IMR-90 (cell line): ENCODE measurements around the gene COG7. TPM values are rescaled to one million over a fixed set of nuclear protein-coding genes. Genes with fewer than 3 reads are reported as not detected.

Experiments
- ATAC-seq: fragments of 200-7000 bp; cut with Tn5 transposase; 2 replicates; pipeline ENCODE4 v1.9.1; 2020; ENCODE audit warnings: low read depth, mild to moderate bottlenecking, moderate library complexity
- BruUV-seq: library from RNA; stranded (reverse); fragments of 400-500 nt; replicated peaks from 2 replicates; lab custom pipeline; 2021; lab: Mats Ljungman, UMichigan
- CTCF ChIA-PET: fragments of 300-600 bp; formaldehyde crosslinking; extraction: SDS; loops from one replicate; lab custom pipeline; 2021; ENCODE audit warnings: antibody characterized with exemption; lab: Yijun Ruan, JAX
- POLR2A ChIA-PET: fragments of 300-600 bp; sonication (Branson Sonifier 250); formaldehyde crosslinking; loops from one replicate; lab custom pipeline; 2022; ENCODE audit warnings: antibody characterized with exemption; ENCODE audit not compliant: unreplicated experiment; lab: Charles Lee
- DNase-seq: peaks from one replicate; pipeline ENCODE4 v3.0.0; 2013
- H2AFZ ChIP-seq: replicated peaks from 2 replicates; pipeline ENCODE3; 2013; ENCODE audit warnings: low read length, mild to moderate bottlenecking; ENCODE audit not compliant: poor library complexity
- H2AK5ac ChIP-seq: 2 replicates; pipeline ENCODE4 v1.6.1; 2013; ENCODE audit warnings: low read depth, low read length, inconsistent platforms
- H2AK9ac ChIP-seq: replicated peaks from 2 replicates; pipeline ENCODE3; 2013; ENCODE audit warnings: mild to moderate bottlenecking, low read depth, low read length, moderate library complexity; ENCODE audit not compliant: poor library complexity
- H2BK120ac ChIP-seq: 2 replicates; pipeline ENCODE4 v1.6.1; 2013; ENCODE audit warnings: low read depth, low read length, inconsistent platforms
- H2BK15ac ChIP-seq: 3 replicates; pipeline ENCODE4 v1.6.1; 2013; ENCODE audit warnings: low read depth, low read length, inconsistent platforms
- H2BK20ac ChIP-seq: 2 replicates; pipeline ENCODE4 v1.6.1; 2013; ENCODE audit warnings: low read depth, mild to moderate bottlenecking, inconsistent platforms, low read length, moderate library complexity
- H2BK5ac ChIP-seq: 2 replicates; pipeline ENCODE4 v1.6.1; 2013; ENCODE audit warnings: mild to moderate bottlenecking, low read depth, low read length, inconsistent platforms; ENCODE audit not compliant: poor library complexity, severe bottlenecking
- H3K14ac ChIP-seq: replicated peaks from 2 replicates; pipeline ENCODE4 v1.6.1; 2013; ENCODE audit warnings: low read depth, low read length, inconsistent platforms
- H3K18ac ChIP-seq: 2 replicates; pipeline ENCODE4 v1.6.1; 2013; ENCODE audit warnings: low read depth, low read length, control low read depth
- H3K23ac ChIP-seq: 2 replicates; pipeline ENCODE4 v1.6.1; 2013; ENCODE audit warnings: low read depth, low read length, inconsistent platforms
- H3K27ac ChIP-seq: 2 replicates; pipeline ENCODE4 v1.5.1; 2013; ENCODE audit warnings: mild to moderate bottlenecking, control low read depth, low read length; ENCODE audit not compliant: insufficient read depth
- H3K27me3 ChIP-seq: 2 replicates; pipeline ENCODE4 v1.6.1; 2013; ENCODE audit warnings: low read length; ENCODE audit not compliant: control insufficient read depth, insufficient read depth
- H3K36me3 ChIP-seq: 2 replicates; pipeline ENCODE4 v1.6.1; 2013; ENCODE audit warnings: low read length, mixed read lengths; ENCODE audit not compliant: control insufficient read depth, insufficient read depth
- H3K4ac ChIP-seq: 2 replicates; pipeline ENCODE4 v1.6.1; 2013; ENCODE audit warnings: low read depth, low read length, inconsistent platforms
- H3K4me1 ChIP-seq: 2 replicates; pipeline ENCODE4 v1.6.1; 2013; ENCODE audit warnings: low read length, mixed read lengths; ENCODE audit not compliant: control insufficient read depth, insufficient read depth
- H3K4me2 ChIP-seq: 2 replicates; pipeline ENCODE4 v1.6.1; 2013; ENCODE audit warnings: low read depth, mild to moderate bottlenecking, control low read depth, low read length, moderate library complexity
- H3K4me3 ChIP-seq: 2 replicates; pipeline ENCODE4 v1.5.1; 2013; ENCODE audit warnings: low read depth, mild to moderate bottlenecking, control low read depth, low read length, moderate library complexity; ENCODE audit not compliant: insufficient read depth
- H3K56ac ChIP-seq: 2 replicates; pipeline ENCODE4 v1.6.1; 2013; ENCODE audit warnings: low read length, inconsistent platforms; ENCODE audit not compliant: insufficient read depth; ENCODE audit errors: extremely low read depth
- H3K79me1 ChIP-seq, 2 experiments: 2 replicates each; pipeline ENCODE4 v1.6.1; 2013; ENCODE audit warnings: low read length in 2 of 2, inconsistent platforms in 1 of 2, low read depth in 1 of 2
- H3K9ac ChIP-seq: 2 replicates; pipeline ENCODE4 v1.6.1; 2013; ENCODE audit warnings: low read depth, low read length, control low read depth
- H3K9me1 ChIP-seq: 2 replicates; pipeline ENCODE4 v1.6.1; 2013; ENCODE audit warnings: low read length, inconsistent platforms; ENCODE audit not compliant: insufficient read depth
- H3K9me3 ChIP-seq: 2 replicates; pipeline ENCODE4 v1.6.1; 2013; ENCODE audit warnings: low read length; ENCODE audit not compliant: control insufficient read depth, insufficient read depth
- H4K20me1 ChIP-seq: 2 replicates; pipeline ENCODE4 v1.6.1; 2013; ENCODE audit warnings: low read length, inconsistent platforms; ENCODE audit not compliant: insufficient read depth
- H4K5ac ChIP-seq: 2 replicates; pipeline ENCODE4 v1.6.1; 2013; ENCODE audit warnings: mild to moderate bottlenecking, low read depth, low read length, control low read depth
- H4K8ac ChIP-seq, 2 experiments: 2 replicates each; pipeline ENCODE4 v1.6.1; 2013; ENCODE audit warnings: low read depth in 2 of 2, low read length in 2 of 2, control low read depth in 1 of 2, inconsistent platforms in 1 of 2
- H4K91ac ChIP-seq: 2 replicates; pipeline ENCODE4 v1.6.1; 2013; ENCODE audit warnings: low read depth, low read length, inconsistent platforms; ENCODE audit not compliant: insufficient read depth
- BHLHE40 ChIP-seq: fragments of 150-350 bp; IDR thresholded peaks from 2 replicates; pipeline ENCODE4 v1.6.1; 2016; ENCODE audit warnings: mild to moderate bottlenecking, low read depth, low read length
- CTCF ChIP-seq: conservative IDR thresholded peaks from 2 replicates; pipeline ENCODE4 v1.5.1; 2012; ENCODE audit warnings: mild to moderate bottlenecking, low read depth, low read length, improper control_type of control experiment
- ELK1 ChIP-seq: fragments of 150-350 bp; IDR thresholded peaks from 2 replicates; pipeline ENCODE4 v1.6.1; 2016; ENCODE audit warnings: low read depth, mild to moderate bottlenecking, low read length, moderate library complexity, borderline replicate concordance
- FOS ChIP-seq: fragments of 150-350 bp; IDR thresholded peaks from 2 replicates; pipeline ENCODE4 v1.6.1; 2016; ENCODE audit warnings: low read depth, low read length
- MXI1 ChIP-seq: IDR thresholded peaks from 2 replicates; pipeline ENCODE4 v1.6.1; 2012; ENCODE audit warnings: low read depth, mild to moderate bottlenecking, low read length, moderate library complexity, borderline replicate concordance
- RCOR1 ChIP-seq: IDR thresholded peaks from 2 replicates; pipeline ENCODE4 v1.6.1; 2012; ENCODE audit warnings: mild to moderate bottlenecking, low read length, improper control_type of control experiment; ENCODE audit not compliant: insufficient replicate concordance
- RFX5 ChIP-seq: IDR thresholded peaks from 2 replicates; pipeline ENCODE4 v1.8.0; 2012; ENCODE audit warnings: low read depth, mild to moderate bottlenecking, low read length, moderate library complexity
- SMC3 ChIP-seq: fragments of 150-350 bp; IDR thresholded peaks from 2 replicates; pipeline ENCODE4 v1.6.1; 2016; ENCODE audit warnings: low read depth, mild to moderate bottlenecking, antibody characterized with exemption, low read length, moderate library complexity
- WGBS, 2 experiments: methylation state at CpG; one replicate each; pipeline versions ENCODE4 v1.1.5 to v1.1.7; 2013; ENCODE audit warnings: missing lambda C conversion rate in 2 of 2; ENCODE audit not compliant: insufficient read length in 1 of 2; ENCODE audit errors: extremely low coverage in 2 of 2; 5-methylcytosine and 5-hydroxymethylcytosine counted together
- dilution Hi-C: fragments of 300-500 bp; cut with HindIII; formaldehyde crosslinking; loops from one replicate; pipeline ENCODE4 v1.14.3; 2018; ENCODE audit warnings: low sequenced_read_pairs; ENCODE audit not compliant: unreplicated experiment
- in situ Hi-C: fragments of 300-500 bp; cut with MboI; formaldehyde crosslinking; loops from 3 replicates; pipeline ENCODE4 v1.14.3; 2019; ENCODE audit warnings: low sequenced_read_pairs, inconsistent platforms, mixed read lengths
- intact Hi-C: fragments of 100-400 bp; cut with micrococcal nuclease; formaldehyde crosslinking; loops from 2 replicates; pipeline ENCODE4 v1.10.0; 2022
- polyA plus RNA-seq, 3 experiments: library from polyadenylated mRNA; depleted of rRNA; stranded (reverse); fragments of >200 nt; gene quantifications; 2 replicates each; pipeline ENCODE4 v1.2.3, GENCODE V29; 2012; ENCODE audit warnings: low replicate concordance in 1 of 3
- total RNA-seq: library from RNA; depleted of rRNA; stranded (reverse); fragments of >200 nt; gene quantifications from 2 replicates; pipeline ENCODE4 v1.2.3, GENCODE V29; 2012

COG7 gene
- total and polyA plus RNA-seq, 2 of the 4 experiments (the other 2 are of a cell fraction), result 28.5 to 43.7 TPM

GRCh38 chr16:23348579-23349469, 104.2 kb downstream of the COG7 start:
- ATAC-seq, result no peak
- POLR2A ChIA-PET, result no interaction called here
- no TSS peak for BruUV-seq

More at GRCh38 chr16:23348579-23349469, 104.2 kb downstream of the COG7 start:
- Histone ChIP-seq H4K5ac (no peak overlapping the region), H3K9me1 (no peaks in the 10 kb centered on the region), H3K27me3 (peaks cover 4% of the 10 kb centered on the region; the same call in 1 of the 2 replicates), H2BK5ac (no peak overlapping the region), H3K4ac (no peak overlapping the region), H4K20me1 (no peaks in the 10 kb centered on the region), H3K4me3 (no peak overlapping the region), H2BK20ac (no peak overlapping the region), H3K14ac (no peak overlapping the region), H3K4me1 (no peaks in the 10 kb centered on the region), H3K18ac (no peak overlapping the region), H3K9me3 (no peaks in the 10 kb centered on the region), H3K27ac (no peak overlapping the region), H2BK120ac (no peak overlapping the region), H3K56ac (no peak overlapping the region), H3K4me2 (no peak overlapping the region), H3K79me1 (no peaks in the 10 kb centered on the region), H2AK5ac (no peak overlapping the region), H4K8ac (no peak overlapping the region), H2BK15ac (no peak overlapping the region), H2AK9ac (no peak overlapping the region), H3K36me3 (no peaks in the 10 kb centered on the region), H3K23ac (no peak overlapping the region), H3K9ac (no peak overlapping the region), H2AFZ (no peak overlapping the region), H4K91ac (no peak overlapping the region)
- CTCF ChIA-PET, result no interaction called here
- TF ChIP-seq FOS (no peak), CTCF (no peak), RFX5 (no peak), MXI1 (no peak), RCOR1 (no peak), SMC3 (no peak), ELK1 (no peak), BHLHE40 (no peak)
- dilution Hi-C loops, result no loop called here
- no peak for DNase-seq
- in situ Hi-C loops, result no loop called here
- 73% methylated on average over 3 of the region's 18 CpGs; no CpG with 5 or more reads in 1 of the 2 experiments for WGBS, 2 experiments
- intact Hi-C loops, result no loop called here
